ENCODE data around the gene TUBB3.
"Not testable (repeated sequence)": the region's sequence is repeated elsewhere in the genome, so short reads cannot be mapped to it uniquely, and the experiment has no call there.

TUBB3 gene

DNA sequence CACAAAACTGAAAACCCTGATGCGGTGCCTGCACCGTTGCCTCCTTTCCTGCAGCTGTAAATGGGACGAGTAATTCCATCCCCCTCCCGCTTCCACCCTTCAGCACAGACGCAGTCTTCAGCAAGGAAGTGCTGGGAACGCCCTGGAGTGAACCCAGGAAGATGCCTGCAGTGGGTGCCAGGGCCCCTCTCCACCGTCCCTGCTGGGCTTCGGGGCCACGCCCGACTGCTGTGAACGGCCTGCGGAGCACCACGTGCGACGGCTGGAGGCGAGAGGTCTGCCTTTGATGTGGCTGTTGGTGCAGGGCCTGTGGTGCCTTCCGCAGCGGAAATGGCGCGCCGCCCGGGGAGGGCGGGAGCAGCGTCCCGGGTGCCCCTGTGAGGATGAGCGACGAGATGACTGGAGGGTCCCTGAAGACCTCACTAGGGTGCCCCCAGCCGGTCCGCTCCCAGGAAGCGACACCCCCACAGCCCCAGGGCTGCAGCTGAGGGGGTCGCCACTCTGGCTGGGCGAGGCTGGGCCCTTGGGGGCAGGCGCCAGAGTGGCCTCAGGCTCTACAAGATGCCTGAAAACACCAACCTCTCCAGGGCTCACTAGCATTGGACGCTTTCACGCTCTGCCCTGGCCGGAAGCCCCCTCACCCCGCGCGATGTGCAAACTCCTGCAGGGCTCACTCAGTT is 5.2 kb upstream of the TUBB3 start:
- no peak for DNase-seq (ENCODE audit: low read depth, low spot score)

DNA sequence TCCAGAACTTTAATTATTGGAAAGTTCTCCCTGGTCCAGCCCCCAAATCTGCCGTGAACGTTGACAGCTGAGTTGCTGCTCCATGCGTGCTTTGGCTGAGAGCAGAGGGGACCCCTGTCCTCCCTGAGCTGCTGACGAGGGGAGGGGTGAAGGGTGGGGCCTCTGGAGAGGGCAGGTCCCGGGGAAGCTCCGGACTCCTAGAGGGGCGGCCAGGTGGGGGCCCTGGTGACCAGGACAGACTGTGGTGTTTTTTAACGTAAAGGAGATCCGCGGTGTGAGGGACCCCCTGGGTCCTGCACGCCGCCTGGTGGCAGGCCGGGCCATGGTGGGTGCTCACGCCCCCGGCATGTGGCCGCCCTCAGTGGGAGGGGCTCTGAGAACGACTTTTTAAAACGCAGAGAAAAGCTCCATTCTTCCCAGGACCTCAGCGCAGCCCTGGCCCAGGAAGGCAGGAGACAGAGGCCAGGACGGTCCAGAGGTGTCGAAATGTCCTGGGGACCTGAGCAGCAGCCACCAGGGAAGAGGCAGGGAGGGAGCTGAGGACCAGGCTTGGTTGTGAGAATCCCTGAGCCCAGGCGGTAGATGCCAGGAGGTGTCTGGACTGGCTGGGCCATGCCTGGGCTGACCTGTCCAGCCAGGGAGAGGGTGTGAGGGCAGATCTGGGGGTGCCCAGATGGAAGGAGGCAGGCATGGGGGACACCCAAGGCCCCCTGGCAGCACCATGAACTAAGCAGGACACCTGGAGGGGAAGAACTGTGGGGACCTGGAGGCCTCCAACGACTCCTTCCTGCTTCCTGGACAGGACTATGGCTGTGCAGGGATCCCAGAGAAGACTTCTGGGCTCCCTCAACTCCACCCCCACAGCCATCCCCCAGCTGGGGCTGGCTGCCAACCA is 4.4 kb upstream of the TUBB3 start, which contains the start of gene MC1R:
Gene MC1R, plus strand, starts transcription at position 410 of the 895 bp plus-strand sequence. Its CDS starts 397 bp downstream, at position 807.
- DNase-seq (ENCODE audit: low read depth, low spot score) = no peak

DNA sequence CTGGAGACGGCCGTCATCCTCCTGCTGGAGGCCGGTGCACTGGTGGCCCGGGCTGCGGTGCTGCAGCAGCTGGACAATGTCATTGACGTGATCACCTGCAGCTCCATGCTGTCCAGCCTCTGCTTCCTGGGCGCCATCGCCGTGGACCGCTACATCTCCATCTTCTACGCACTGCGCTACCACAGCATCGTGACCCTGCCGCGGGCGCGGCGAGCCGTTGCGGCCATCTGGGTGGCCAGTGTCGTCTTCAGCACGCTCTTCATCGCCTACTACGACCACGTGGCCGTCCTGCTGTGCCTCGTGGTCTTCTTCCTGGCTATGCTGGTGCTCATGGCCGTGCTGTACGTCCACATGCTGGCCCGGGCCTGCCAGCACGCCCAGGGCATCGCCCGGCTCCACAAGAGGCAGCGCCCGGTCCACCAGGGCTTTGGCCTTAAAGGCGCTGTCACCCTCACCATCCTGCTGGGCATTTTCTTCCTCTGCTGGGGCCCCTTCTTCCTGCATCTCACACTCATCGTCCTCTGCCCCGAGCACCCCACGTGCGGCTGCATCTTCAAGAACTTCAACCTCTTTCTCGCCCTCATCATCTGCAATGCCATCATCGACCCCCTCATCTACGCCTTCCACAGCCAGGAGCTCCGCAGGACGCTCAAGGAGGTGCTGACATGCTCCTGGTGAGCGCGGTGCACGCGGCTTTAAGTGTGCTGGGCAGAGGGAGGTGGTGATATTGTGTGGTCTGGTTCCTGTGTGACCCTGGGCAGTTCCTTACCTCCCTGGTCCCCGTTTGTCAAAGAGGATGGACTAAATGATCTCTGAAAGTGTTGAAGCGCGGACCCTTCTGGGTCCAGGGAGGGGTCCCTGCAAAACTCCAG is 3.4 kb upstream of the TUBB3 start:
- DNase-seq (ENCODE audit: low read depth, low spot score) = no peak

DNA sequence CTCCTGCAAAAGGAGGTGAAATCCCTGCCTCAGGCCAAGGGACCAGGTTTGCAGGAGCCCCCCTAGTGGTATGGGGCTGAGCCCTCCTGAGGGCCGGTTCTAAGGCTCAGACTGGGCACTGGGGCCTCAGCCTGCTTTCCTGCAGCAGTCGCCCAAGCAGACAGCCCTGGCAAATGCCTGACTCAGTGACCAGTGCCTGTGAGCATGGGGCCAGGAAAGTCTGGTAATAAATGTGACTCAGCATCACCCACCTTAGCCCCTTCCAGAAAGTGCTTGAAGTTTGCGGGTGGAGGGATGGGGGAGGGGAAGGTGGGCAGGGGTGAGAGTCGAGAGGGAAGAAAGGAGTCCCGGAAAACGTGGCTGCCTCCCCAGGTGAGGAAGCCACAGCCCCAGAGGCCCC is 2.4 kb upstream of the TUBB3 start:
- DNase-seq (ENCODE audit: low read depth, low spot score) = no peak

DNA sequence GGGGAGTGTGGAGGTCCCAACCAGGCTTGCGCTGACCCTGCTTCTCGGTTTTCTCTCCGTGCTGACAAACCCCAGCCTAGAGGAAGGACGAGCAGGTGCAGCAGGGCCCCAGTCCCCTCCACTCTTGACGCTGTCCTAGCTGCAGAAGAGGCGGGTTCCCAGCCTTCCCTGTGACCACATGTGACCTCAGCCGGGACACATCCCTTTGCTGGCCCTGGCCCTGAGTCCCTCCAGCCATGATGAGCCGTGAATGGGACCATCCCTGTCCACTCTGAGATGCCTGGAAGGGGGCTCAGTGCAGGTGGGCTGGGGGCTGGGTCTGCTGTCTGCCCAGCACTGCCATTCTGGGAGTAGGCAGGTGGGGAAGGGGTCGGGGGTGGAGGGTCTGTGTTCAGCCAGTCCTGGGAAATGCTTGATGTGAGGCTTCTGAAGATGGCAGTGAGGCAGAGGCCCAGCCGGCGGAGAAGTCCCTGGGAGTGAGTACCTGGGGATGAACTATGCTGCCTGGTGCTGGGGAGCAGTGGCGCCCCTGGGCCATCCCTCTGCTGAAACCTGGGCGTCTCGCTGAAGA is 1.9 kb upstream of the TUBB3 start:
- no peak for DNase-seq (ENCODE audit: low read depth, low spot score)

DNA sequence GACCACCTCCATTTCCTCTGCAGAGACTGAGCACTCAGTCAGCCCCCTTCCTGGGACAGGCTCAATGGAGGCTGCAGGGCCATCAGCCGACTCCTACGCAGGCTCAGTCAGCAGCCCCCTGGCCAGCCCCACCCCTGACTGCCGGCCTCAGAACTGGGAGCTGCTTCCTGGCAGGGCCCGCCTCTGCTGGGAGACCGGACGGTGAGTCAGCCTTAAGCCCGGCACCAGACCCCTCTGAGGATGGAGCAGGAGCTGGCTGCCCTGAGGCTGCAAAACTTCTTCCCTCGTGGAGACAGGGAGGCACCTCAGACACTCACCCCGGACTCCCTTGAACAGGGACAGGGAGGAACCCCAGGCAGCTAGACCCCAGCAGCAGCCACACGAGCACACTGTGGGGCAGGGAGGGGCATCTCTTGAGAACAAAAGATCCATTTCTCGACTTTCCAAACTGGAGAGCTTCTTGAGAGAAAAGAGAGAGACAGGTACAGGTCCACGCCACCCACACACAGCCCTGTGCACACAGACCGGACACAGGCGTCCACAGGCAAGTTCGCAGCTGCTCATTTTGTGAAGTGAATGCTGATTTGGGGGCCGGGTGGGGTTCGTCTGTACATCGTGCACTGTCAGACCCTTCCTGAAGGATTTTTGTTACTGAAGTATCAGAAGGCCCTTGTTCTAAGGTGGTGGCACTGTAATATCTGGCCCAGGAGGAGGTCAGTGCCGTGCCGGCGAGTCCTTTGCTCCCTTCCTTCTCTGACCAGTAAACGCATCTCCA is 1.3 kb upstream of the TUBB3 start:
- peak; percentile 82 for DNase-seq (ENCODE audit: low read depth, low spot score)

DNA sequence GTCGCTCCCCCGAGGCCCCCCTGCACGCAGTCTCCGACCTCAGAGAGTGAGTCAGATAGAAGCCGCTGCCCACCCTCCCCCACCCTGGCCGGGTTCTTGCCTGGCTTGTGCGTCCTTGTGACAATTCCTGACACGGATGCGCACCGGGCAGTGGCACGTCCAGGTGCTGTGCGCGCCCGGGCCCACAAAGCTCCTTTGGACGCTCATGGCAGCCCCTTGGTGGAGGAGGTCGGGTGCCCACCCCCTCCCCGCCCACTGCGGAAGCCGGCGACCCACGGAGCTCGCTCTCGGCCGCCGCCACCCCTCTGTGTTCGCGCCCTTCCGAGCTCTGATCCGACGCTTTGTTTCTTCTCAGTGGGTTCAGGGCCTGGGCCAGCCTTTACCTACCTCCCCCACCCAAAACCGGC is 662 bp upstream of the TUBB3 start:
- DNase-seq (ENCODE audit: low read depth, low spot score) = peak; percentile 82

DNA sequence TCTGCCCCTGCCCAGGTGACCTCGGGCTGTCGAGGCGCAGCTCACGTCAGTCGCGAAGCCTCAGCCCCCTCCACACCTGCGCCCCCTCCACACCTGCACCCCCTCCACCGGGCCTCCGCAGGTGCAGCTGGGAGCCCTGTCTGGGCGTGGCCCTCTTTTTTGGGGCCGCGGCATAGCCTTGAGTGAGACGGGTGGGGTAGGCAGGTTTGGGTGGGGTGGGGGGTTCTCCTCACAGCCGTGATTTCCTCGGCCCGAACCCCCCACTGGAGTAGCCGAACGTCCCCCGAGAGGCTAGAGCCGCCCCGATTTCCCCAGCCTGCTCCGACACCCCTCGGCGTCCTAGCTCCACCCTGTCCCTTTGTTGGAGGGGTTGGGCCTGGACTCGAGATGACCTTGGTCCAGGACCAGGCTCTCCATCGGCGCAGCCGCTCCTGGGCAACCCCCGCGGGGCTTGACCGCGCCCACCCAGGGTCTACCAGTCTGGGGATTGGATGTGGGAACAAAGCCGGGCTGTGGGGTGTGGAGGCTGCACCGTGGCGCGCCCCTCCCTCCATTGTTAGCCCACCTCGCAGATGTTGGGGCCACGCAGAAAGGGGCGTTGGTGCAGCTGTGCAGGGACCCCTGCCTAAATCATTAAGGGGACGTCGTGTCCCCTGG is 626 bp downstream of the TUBB3 start:
- no peak for DNase-seq (ENCODE audit: low read depth, low spot score)

DNA sequence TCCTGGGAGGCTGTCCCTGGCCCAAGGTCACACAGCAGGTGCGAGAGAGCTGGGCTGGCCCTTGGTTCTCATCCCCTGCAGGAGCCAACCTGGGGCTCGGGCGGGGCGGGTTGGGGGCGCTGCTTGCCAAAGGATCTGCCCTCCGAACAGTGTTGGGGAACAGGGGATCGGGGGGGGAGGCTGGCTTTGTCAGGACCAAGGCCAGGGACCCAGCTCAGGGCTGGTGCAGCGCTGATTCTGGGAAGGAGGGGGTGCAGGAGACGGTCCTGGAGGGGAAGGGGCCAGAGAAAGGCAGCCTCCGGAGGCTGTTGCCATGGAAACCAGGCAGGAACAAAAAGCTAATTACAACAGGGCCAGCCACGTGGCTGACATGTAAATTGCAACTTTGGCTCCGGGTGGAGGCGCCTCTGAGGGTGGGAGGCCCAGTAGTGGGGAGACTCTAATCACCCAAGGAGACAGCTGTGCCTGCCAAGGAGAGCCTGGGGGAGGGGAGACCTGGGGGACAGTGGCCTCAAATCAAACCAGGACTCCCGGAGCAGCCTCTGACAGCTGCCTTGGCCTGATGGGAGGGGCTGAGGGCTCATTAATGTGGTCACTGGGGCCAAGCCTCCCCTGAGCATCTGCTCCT is 1.3 kb downstream of the TUBB3 start:
- DNase-seq (ENCODE audit: low read depth, low spot score) = no peak

DNA sequence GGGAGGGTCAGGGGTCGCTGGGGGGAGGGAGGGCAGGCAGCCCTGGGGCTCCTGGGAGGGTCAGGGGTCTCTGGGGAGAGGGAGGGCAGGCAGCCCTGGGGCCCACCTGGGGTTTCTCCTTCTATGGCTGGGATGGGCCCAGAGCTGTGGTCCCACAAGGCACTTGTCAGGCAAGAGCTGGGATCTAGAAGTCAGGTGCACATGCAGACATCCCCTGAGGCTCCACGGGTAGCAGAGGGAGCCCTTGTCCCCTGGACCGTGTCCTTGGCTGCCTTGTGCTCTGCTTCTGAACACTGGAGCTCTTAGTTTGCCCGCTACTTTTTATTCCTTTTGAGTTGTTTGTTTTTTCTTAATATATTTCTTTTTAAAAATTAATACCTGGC is 1.8 kb downstream of the TUBB3 start:
- DNase-seq (ENCODE audit: low read depth, low spot score) = no peak

DNA sequence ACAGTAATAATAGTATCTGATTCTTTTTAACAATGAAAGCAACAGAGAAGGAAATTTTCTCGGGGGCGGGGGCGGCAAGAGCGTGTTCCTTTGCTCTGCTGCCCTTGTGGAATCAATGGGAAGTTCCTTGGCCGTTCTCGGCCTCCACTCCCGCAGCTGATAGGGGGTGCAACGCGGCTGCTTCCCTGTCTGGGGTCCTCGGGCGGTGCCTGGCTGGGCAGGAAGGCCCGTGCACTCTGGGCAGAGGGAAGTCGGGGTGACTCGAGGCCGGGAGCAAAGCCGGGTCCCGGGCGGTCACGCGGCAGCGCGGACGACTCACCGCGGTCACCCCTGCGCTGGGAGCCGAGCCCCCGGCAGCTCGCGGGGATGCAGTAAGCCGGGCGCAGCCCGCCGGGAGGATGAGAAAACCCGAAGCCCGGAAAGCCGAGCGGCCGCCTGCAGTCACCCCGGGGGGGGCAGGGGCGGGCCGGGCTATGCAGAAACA is 2.5 kb downstream of the TUBB3 start:
- DNase-seq (ENCODE audit: low read depth, low spot score) = no peak

DNA sequence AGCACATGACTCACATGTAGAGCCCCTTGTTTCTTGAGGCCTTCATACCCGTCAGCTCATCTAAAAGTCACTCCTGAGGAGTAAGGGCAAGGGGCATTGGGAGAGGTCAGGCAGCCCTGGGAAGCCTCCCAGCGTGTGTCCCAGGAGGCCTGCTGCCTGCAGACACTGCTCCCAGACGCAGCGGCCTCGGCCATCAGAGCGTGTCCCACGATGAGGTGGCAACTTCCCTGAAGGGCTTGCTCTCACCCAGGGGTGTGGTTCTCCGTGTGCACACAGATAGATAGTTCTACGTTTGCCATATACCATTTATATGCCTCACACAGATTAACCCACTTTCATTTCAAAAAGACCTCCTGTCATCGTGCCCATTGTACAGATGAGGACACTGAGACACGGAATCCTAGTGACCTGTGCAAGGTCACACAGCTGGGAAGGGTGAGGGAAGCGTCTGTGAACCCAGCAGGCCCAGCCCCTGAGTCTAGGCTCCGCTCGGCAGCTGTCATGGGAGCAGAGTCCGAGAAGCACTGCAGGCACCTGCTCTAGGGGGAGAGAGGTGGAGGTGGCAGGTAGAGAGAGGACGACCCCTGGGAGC is 8.3 kb downstream of the TUBB3 start:
- no peak for DNase-seq (ENCODE audit: low read depth, low spot score)

DNA sequence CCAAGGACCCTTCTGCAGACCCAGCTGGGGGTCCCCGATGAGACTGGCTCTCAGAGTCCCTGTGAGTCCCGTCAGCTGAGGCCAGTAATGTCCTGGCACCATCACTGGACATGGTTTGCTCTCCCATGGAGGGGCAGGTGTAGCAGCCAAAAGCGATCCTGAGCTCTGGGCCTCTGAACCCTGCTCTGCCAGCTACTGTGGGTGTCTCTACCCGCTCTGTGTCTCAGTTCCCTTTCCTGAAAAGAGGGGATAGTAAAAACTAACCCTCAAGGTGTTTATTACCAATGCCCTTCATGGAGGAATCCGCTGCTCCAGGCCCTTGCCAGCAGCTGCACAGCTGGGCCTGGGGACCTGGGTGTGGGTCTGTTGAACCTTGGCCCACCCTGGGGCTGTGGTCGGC is 8.8 kb downstream of the TUBB3 start:
- no peak for DNase-seq (ENCODE audit: low read depth, low spot score)

DNA sequence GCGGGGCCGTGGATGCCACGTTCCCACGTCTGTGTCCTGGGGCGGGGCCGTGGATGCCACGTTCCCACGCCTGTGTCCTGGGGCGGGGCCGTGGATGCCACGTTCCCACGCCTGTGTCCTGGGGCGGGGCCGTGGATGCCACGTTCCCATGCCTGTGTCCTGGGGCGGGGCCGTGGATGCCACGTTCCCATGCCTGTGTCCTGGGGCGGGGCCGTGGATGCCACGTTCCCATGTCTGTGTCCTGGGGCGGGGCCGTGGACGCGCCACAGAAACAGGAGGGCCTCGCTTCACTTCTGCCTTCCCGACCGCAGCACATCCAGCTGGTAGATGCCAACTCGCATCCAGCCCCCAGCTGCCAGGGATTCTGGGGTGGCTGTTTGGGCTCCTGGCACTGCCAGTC is 10.9 kb downstream of the TUBB3 start:
- DNase-seq (ENCODE audit: low read depth, low spot score) = not testable (repeated sequence)

DNA sequence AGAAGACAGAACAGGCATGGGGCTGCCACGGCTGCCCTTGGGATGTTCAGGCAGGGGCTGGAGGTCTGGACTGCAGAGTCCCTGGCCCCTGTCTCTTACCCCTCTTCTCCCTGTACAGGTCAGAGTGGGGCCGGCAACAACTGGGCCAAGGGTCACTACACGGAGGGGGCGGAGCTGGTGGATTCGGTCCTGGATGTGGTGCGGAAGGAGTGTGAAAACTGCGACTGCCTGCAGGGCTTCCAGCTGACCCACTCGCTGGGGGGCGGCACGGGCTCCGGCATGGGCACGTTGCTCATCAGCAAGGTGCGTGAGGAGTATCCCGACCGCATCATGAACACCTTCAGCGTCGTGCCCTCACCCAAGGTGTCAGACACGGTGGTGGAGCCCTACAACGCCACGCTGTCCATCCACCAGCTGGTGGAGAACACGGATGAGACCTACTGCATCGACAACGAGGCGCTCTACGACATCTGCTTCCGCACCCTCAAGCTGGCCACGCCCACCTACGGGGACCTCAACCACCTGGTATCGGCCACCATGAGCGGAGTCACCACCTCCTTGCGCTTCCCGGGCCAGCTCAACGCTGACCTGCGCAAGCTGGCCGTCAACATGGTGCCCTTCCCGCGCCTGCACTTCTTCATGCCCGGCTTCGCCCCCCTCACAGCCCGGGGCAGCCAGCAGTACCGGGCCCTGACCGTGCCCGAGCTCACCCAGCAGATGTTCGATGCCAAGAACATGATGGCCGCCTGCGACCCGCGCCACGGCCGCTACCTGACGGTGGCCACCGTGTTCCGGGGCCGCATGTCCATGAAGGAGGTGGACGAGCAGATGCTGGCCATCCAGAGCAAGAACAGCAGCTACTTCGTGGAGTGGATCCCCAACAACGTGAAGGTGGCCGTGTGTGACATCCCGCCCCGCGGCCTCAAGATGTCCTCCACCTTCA is 11.7 kb downstream of the TUBB3 start:
- no peak for DNase-seq (ENCODE audit: low read depth, low spot score)

DNA sequence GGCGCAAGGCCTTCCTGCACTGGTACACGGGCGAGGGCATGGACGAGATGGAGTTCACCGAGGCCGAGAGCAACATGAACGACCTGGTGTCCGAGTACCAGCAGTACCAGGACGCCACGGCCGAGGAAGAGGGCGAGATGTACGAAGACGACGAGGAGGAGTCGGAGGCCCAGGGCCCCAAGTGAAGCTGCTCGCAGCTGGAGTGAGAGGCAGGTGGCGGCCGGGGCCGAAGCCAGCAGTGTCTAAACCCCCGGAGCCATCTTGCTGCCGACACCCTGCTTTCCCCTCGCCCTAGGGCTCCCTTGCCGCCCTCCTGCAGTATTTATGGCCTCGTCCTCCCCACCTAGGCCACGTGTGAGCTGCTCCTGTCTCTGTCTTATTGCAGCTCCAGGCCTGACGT is 12.5 kb downstream of the TUBB3 start:
- DNase-seq (ENCODE audit: low read depth, low spot score) = not testable (repeated sequence)

DNA sequence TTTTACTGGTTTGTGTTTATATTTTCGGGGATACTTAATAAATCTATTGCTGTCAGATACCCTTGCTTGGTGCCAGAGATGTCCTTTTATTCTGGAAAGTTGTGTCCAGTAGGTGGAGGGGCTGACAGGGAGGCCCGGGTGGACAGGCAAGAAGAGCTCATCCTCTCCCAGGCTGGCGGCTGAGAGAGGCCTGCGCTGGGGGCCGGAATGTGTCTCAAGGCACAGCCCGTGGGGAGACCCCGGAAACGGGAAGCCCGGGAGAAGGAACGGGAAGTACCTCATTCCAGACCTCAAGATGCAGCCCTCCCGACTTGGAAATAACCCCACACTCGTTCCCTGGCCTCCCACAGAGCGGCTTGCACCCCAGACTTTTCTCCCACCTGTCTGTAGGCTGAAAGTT is 12.9 kb downstream of the TUBB3 start:
- DNase-seq (ENCODE audit: low read depth, low spot score) = no peak

DNA sequence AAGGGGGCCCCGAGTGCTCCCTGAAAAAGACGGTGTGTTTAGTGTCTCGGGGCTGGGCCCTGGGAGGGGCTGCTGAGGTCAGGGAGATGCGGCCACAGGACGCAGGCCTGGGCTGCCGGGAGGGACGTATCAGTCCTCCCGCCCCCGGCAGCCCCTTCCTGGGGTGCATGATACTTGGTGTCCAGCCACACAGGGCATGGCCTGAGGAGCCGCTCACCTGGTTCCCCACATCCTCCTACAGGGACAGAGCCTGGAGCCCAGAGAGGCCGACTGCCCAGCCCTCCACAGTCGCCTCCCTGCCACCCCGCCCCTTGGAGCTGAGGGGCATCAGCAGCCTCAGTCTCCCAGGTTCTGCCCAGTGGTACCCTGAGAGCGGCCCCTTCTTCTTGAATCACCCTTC is 13.4 kb downstream of the TUBB3 start:
- DNase-seq (ENCODE audit: low read depth, low spot score) = no peak
